Activated CD4-positive, alpha-beta memory T cell treated with anti-CD3 and anti-CD28 coated beads, Interleukin-2, amount 10 ng/mL, durations not matched to agents 7 days and 5 days (primary cell): ENCODE data around the gene ZNF831. TPM values are rescaled to one million over a fixed set of nuclear protein-coding genes. Genes with fewer than 3 reads are reported as not detected.

ENCODE experiments used
- CTCF ChIA-PET: fragments of 350-600 bp; sonication (Branson Sonifier 250); formaldehyde crosslinking; loops from one replicate; lab custom pipeline; 2021; ENCODE audit warnings: antibody characterized with exemption, inconsistent platforms; lab: Charles Lee
- POLR2A ChIA-PET: fragments of 350-600 bp; sonication (Branson Sonifier 250); formaldehyde crosslinking; loops from one replicate; lab custom pipeline; 2021; ENCODE audit warnings: antibody characterized with exemption; lab: Charles Lee
- DNase-seq: peaks from one replicate; pipeline ENCODE4 v3.0.0-alpha.2; 2020
- H3K27ac Mint-ChIP-seq: one replicate; pipeline ENCODE4 v1.8.0; 2021; ENCODE audit warnings: mild to moderate bottlenecking, mixed read lengths
- H3K27me3 Mint-ChIP-seq: one replicate; pipeline ENCODE4 v1.8.0; 2021; ENCODE audit warnings: mixed read lengths
- H3K36me3 Mint-ChIP-seq: one replicate; pipeline ENCODE4 v1.8.0; 2021; ENCODE audit warnings: low read depth, mixed read lengths
- H3K4me1 Mint-ChIP-seq: one replicate; pipeline ENCODE4 v1.8.0; 2021; ENCODE audit warnings: mixed read lengths
- H3K4me3 Mint-ChIP-seq: one replicate; pipeline ENCODE4 v1.8.0; 2021; ENCODE audit warnings: mild to moderate bottlenecking, mixed read lengths
- H3K9me3 Mint-ChIP-seq: one replicate; pipeline ENCODE4 v1.8.0; 2021; ENCODE audit warnings: mixed read lengths
- total RNA-seq, 2 experiments: library from RNA; stranded (reverse); gene quantifications; one replicate each; pipeline ENCODE4 v1.2.3, GENCODE V29; 2021

Gene ZNF831
- total RNA-seq, 2 experiments from 2014 or later: 12.1 to 12.7 TPM

DNA sequence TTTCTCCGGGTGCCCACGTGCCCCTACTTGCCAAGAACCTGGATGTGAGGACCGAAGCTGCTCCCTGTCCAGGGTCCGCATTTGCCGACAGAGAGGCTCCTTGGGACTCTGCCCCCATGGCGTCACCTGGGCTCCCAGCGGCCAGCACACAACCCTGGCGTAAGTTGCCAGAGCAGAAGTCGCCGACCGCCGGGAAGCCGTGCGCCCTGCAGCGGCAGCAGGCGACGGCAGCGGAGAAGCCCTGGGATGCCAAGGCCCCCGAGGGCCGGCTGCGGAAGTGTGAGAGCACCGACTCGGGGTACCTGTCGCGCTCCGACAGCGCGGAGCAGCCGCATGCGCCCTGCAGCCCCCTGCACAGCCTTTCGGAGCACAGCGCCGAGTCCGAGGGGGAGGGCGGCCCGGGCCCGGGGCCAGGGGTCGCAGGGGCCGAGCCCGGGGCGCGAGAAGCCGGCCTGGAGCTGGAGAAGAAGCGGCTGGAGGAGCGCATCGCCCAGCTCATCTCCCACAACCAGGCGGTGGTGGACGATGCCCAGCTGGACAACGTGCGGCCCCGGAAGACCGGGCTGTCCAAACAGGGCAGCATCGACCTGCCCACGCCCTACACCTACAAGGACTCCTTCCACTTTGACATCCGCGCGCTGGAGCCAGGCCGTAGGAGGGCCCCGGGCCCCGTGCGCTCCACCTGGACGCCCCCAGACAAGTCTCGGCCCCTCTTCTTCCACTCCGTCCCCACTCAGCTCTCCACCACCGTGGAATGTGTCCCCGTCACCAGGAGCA is 28.3 kb downstream of the ZNF831 start:
- H3K9me3 Mint-ChIP-seq: no peaks in the 10 kb centered on the region
- CTCF ChIA-PET: no interaction called here
- peaks cover 8% of the 10 kb centered on the region for H3K36me3 Mint-ChIP-seq
- no peaks in the 10 kb centered on the region for H3K4me1 Mint-ChIP-seq
- H3K27ac Mint-ChIP-seq: no peak overlapping the region
- no peaks in the 10 kb centered on the region for H3K27me3 Mint-ChIP-seq
- DNase-seq: no peak
- POLR2A ChIA-PET: no interaction called here
- H3K4me3 Mint-ChIP-seq: no peak overlapping the region

DNA sequence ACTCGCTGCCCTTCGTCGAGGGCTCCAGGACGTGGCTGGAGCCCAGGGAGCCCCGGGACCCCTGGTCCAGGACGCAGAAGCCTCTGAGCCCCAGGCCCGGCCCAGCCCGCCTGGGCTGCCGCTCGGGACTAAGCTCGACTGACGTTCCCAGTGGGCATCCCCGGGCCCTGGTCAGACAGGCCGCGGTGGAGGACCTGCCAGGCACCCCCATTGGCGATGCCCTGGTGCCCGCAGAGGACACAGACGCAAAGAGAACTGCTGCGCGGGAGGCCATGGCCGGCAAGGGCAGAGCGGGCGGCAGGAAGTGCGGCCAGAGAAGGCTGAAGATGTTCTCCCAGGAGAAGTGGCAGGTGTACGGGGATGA is 28.9 kb downstream of the ZNF831 start:
- no peak overlapping the region for H3K4me3 Mint-ChIP-seq
- CTCF ChIA-PET: no interaction called here
- no peaks in the 10 kb centered on the region for H3K4me1 Mint-ChIP-seq

GRCh38 chr20:59193325-59193724 is 29.7 kb downstream of the ZNF831 start:
- no peak for DNase-seq
- Mint-ChIP-seq H3K4me1 (no peaks in the 10 kb centered on the region), H3K4me3 (no peak overlapping the region), H3K36me3 (peaks cover 5% of the 10 kb centered on the region), H3K27me3 (no peaks in the 10 kb centered on the region), H3K27ac (no peak overlapping the region), H3K9me3 (no peaks in the 10 kb centered on the region)
- ChIA-PET CTCF (no interaction called here), POLR2A (no interaction called here)

More for the DNA sequence above, 28.9 kb downstream of the ZNF831 start:
- POLR2A ChIA-PET: no interaction called here
- Mint-ChIP-seq H3K27me3 (no peaks in the 10 kb centered on the region), H3K27ac (no peak overlapping the region), H3K9me3 (no peaks in the 10 kb centered on the region), H3K36me3 (peaks cover 8% of the 10 kb centered on the region)
- DNase-seq: no peak

DNA sequence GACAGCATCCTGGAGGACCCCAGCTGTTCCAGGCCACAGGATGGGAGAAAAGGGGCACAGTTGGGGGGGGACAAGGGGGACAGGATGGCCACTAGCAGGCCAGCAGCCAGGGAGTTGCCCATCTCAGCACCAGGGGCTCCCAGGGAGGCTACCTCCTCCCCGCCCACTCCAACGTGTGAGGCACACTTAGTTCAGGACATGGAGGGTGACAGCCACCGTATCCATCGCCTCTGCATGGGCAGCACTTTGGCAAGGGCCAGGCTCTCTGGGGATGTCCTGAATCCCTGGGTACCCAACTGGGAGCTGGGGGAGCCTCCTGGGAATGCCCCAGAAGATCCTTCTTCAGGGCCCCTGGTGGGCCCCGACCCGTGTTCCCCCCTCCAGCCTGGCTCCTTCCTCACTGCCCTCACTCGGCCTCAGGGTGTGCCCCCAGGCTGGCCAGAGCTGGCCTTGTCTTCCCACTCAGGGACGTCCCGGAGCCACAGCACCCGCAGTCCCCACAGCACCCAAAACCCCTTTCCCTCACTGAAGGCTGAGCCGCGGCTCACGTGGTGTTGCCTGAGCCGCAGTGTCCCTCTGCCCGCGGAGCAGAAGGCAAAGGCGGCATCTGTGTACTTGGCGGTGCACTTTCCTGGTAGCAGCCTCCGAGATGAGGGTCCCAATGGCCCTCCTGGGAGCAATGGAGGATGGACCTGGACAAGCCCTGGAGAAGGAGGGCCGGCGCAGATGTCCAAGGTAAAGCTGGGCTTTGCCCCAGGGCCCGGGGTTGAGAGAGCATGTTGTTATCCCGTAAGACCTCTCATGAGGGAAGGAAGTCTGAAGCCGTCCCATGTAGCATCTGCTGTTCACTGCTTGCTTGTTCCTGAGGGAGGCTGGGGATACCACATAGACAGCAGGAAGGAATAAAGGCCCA is 30.7 kb downstream of the ZNF831 start:
- Mint-ChIP-seq H3K27me3 (no peaks in the 10 kb centered on the region), H3K27ac (no peak overlapping the region), H3K36me3 (peaks cover 9% of the 10 kb centered on the region), H3K9me3 (no peaks in the 10 kb centered on the region), H3K4me1 (no peaks in the 10 kb centered on the region), H3K4me3 (no peak overlapping the region)
- ChIA-PET CTCF (no interaction called here), POLR2A (no interaction called here)
- DNase-seq: no peak

GRCh38 chr20:59195316-59195993 is 31.8 kb downstream of the ZNF831 start:
- H3K36me3 Mint-ChIP-seq: peaks cover 20% of the 10 kb centered on the region
- H3K4me1 Mint-ChIP-seq: no peaks in the 10 kb centered on the region
- no peaks in the 10 kb centered on the region for H3K27me3 Mint-ChIP-seq
- peaks cover under 1% of the 10 kb centered on the region for H3K9me3 Mint-ChIP-seq
- H3K4me3 Mint-ChIP-seq: no peak overlapping the region
- ChIA-PET POLR2A (no interaction called here), CTCF (interaction anchor here (2.0 kb wide), 1 partner anchor 108 kb away, joined by 7 read pairs; no protein-coding TSS in a partner anchor)
- DNase-seq: no peak
- H3K27ac Mint-ChIP-seq: no peak overlapping the region

- H3K27ac Mint-ChIP-seq: no peak overlapping the region
- H3K4me1 Mint-ChIP-seq: peaks cover 2% of the 10 kb centered on the region
- no peak overlapping the region for H3K4me3 Mint-ChIP-seq
- peaks cover 22% of the 10 kb centered on the region for H3K36me3 Mint-ChIP-seq
- POLR2A ChIA-PET: interaction anchor here (1.0 to 1.5 kb wide), 2 partner anchors 116 to 117 kb away, joined by 3 read pairs; no protein-coding TSS in a partner anchor
- H3K9me3 Mint-ChIP-seq: peaks cover 2% of the 10 kb centered on the region
- no peak for DNase-seq
- no peaks in the 10 kb centered on the region for H3K27me3 Mint-ChIP-seq
- CTCF ChIA-PET: interaction anchor here (6.9 kb wide), 1 partner anchor 116 kb away, joined by 137 read pairs; no protein-coding TSS in a partner anchor
Observed at GRCh38 chr20:59204165-59204894, 40.7 kb downstream of the ZNF831 start.

DNA sequence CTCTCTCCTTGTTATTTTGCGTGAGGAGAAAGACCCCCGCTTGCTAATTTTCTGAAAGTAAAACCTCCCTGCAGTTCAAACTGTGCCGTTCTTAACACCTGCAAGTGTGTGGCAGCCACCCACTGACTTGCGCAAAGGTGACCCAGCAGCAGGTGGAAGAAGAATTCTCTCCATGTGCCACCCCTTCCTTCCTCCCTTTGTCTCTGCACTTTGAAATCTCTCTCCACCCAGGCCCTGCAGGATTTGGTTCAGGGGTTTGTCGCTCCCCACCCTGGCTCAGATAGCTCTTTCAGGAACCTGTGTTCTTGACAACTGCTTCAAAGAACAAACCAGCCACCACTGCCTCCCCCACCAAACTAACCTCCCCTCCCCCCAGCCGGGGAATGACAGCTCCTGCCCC is 41.4 kb downstream of the ZNF831 start:
- Mint-ChIP-seq H3K27me3 (no peaks in the 10 kb centered on the region), H3K4me3 (no peak overlapping the region), H3K27ac (no peak overlapping the region), H3K9me3 (peaks cover 2% of the 10 kb centered on the region), H3K4me1 (peaks cover 2% of the 10 kb centered on the region), H3K36me3 (peaks cover 15% of the 10 kb centered on the region)
- DNase-seq: no peak
- ChIA-PET CTCF (interaction anchor here (3.3 to 6.9 kb wide), 2 partner anchors 83 to 117 kb away, joined by 14 to 137 read pairs; no protein-coding TSS in a partner anchor), POLR2A (interaction anchor here (1.5 kb wide), 1 partner anchor 117 kb away, joined by 3 read pairs; no protein-coding TSS in a partner anchor)

DNA sequence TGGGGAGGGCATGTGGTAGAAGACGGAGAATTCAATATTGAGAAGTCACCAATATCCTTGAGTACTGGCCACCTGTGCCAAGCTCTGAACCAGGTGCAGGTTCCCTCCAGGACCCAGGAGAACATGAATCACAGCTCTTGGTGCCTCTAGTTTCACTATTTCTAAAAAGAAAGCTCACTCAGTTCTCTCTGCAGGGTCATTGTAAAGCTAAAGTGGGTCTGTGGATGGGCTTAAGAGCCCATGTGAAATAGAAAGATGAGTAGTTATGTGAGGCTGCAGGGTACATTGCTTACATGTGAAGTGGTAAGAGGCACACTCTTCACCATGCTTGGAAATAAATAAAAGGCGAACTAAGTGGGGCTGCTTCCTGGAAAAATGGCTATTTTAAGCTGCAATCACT is 43.6 kb downstream of the ZNF831 start:
- DNase-seq: no peak
- H3K4me3 Mint-ChIP-seq: no peak overlapping the region
- H3K36me3 Mint-ChIP-seq: peaks cover 14% of the 10 kb centered on the region
- H3K9me3 Mint-ChIP-seq: no peaks in the 10 kb centered on the region
- H3K27me3 Mint-ChIP-seq: no peaks in the 10 kb centered on the region
- CTCF ChIA-PET: interaction anchor here (0.7 to 6.9 kb wide), 25 partner anchors 9 to 200 kb away, joined by 3 to 137 read pairs (median 5); no protein-coding TSS in a partner anchor
- H3K4me1 Mint-ChIP-seq: peaks cover 2% of the 10 kb centered on the region
- POLR2A ChIA-PET: interaction anchor here (1.1 to 2.4 kb wide), 10 partner anchors 30 to 175 kb away, joined by 3 to 10 read pairs (median 3); partner anchors contain the start of genes ATP5F1E and ZNF831
- no peak overlapping the region for H3K27ac Mint-ChIP-seq

DNA sequence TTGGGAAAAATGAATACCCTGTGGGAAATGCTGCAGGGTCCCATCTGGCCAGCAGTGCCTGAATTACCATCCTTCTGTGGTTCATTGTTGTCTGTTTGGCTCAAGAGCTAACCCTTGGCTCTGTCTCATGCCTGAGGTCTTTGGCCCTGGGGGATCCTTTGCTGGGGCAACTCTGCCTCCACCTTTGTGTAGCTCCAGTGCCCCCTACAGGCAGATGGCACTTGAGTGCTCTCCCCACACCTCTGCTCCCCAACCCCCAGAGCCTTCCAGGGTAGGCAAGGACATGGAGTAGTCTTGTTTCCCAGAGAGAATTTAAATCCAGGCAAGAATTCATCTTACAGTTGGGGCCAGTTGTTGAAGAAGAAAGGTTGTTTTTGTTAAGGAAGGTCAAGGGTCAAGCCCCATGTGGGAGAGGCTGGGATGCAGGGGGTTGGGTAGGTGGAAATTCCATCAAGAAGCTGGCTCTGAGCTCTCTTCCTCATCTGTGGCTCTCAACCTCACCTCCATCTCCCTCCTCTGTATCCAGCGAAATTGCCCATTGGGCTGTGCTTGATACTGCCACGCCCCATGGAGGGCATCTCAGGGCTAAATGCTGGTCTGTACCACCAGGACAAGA is 44.2 kb downstream of the ZNF831 start:
- Mint-ChIP-seq H3K4me1 (peaks cover 2% of the 10 kb centered on the region), H3K9me3 (no peaks in the 10 kb centered on the region), H3K4me3 (no peak overlapping the region), H3K27me3 (no peaks in the 10 kb centered on the region), H3K27ac (no peak overlapping the region), H3K36me3 (peaks cover 17% of the 10 kb centered on the region)
- peak; percentile 80 for DNase-seq
- ChIA-PET POLR2A (interaction anchor here (1.1 to 2.4 kb wide), 7 partner anchors 30 to 120 kb away, joined by 3 to 10 read pairs (median 4); partner anchors contain the start of gene ZNF831), CTCF (interaction anchor here (0.7 to 6.9 kb wide), 25 partner anchors 10 to 199 kb away, joined by 3 to 137 read pairs (median 4); no protein-coding TSS in a partner anchor)

GRCh38 chr20:59210186-59210585 is 46.6 kb downstream of the ZNF831 start:
- no peak overlapping the region for H3K27ac Mint-ChIP-seq
- ChIA-PET CTCF (interaction anchor here (0.8 to 6.9 kb wide), 2 partner anchors 12 to 122 kb away, joined by 3 to 137 read pairs; no protein-coding TSS in a partner anchor), POLR2A (no interaction called here)
- no peak overlapping the region for H3K4me3 Mint-ChIP-seq
- no peaks in the 10 kb centered on the region for H3K27me3 Mint-ChIP-seq
- H3K36me3 Mint-ChIP-seq: peaks cover 25% of the 10 kb centered on the region
- no peak for DNase-seq
- H3K9me3 Mint-ChIP-seq: no peaks in the 10 kb centered on the region
- peaks cover 2% of the 10 kb centered on the region for H3K4me1 Mint-ChIP-seq

DNA sequence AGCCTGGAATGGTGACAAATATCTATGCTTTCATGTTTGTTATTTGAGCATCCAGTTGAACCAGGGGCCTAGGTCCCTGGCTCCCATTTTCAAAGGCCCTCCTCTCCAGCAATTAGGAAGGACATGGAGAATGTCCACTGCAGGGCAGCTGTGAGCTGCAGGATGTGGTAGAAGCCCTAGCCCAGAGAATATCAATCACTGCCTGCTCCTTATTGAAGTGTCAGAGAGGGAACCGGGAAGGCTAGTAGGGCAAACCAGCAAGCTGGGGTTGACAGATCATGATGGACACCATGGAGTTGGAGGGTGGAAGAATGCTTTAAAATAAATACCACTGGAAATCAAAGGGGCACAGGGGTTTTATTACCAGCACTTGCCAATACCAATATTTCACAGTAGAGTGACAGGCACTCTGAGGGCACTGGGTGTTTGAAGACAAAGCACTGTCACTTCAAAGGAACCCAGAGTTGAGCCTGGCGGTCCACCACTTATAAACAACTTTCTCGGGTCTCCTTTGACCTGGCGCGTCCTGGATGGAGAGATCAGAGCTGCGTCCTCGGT is 47.7 kb downstream of the ZNF831 start:
- no peak overlapping the region for H3K27ac Mint-ChIP-seq
- no peaks in the 10 kb centered on the region for H3K9me3 Mint-ChIP-seq
- H3K4me1 Mint-ChIP-seq: peaks cover 2% of the 10 kb centered on the region
- no peak for DNase-seq
- POLR2A ChIA-PET: no interaction called here
- H3K27me3 Mint-ChIP-seq: no peaks in the 10 kb centered on the region
- H3K36me3 Mint-ChIP-seq: peaks cover 28% of the 10 kb centered on the region
- CTCF ChIA-PET: interaction anchor here (0.8 to 6.9 kb wide), 2 partner anchors 11 to 123 kb away, joined by 3 to 137 read pairs; no protein-coding TSS in a partner anchor
- no peak overlapping the region for H3K4me3 Mint-ChIP-seq
